HT-29 (cell line): Measurements from ENCODE around the gene GFAP. TPM values are rescaled to one million over a fixed set of nuclear protein-coding genes. Genes with fewer than 3 reads are reported as not detected.

Experiments
- DNase-seq: peaks from one replicate; pipeline ENCODE4 v3.0.0-alpha.2; 2015; ENCODE audit warnings: low spot score
- total RNA-seq: library from RNA; depleted of rRNA; stranded (reverse); fragments of >200 nt; shearing (Covaris generic); gene quantifications from 2 replicates; pipeline ENCODE4 v1.2.3, GENCODE V29; 2014

GFAP gene
- total RNA-seq, 1 experiment from 2014 or later, result 0.46 TPM

- DNase-seq, result peak; percentile 31
Observed at GRCh38 chr17:44903012-44903685, 12.2 kb downstream of the GFAP start.

GRCh38 chr17:44902135-44902760, 13.1 kb downstream of the GFAP start:
- no peak for DNase-seq

GRCh38 chr17:44901411-44901921, 13.8 kb downstream of the GFAP start:
- DNase-seq, result no peak

GRCh38 chr17:44900894-44901293, 14.4 kb downstream of the GFAP start:
- no peak for DNase-seq

GRCh38 chr17:44899074-44899782, 16.1 kb downstream of the GFAP start, which contains the start of gene EFTUD2:
Gene EFTUD2, minus strand, starts transcription at chr17:44899445. Its CDS starts 4,924 bp downstream, at chr17:44894521.
- peak; percentile 92 for DNase-seq

- DNase-seq, result no peak
Observed at GRCh38 chr17:44898768-44899073, 16.6 kb downstream of the GFAP start.

- no peak for DNase-seq
Observed at GRCh38 chr17:44894642-44895041, 20.7 kb downstream of the GFAP start.

GRCh38 chr17:44892250-44892649, 23.1 kb downstream of the GFAP start:
- DNase-seq, result no peak

GRCh38 chr17:44889003-44889402, 26.3 kb downstream of the GFAP start:
- DNase-seq, result no peak

- no peak for DNase-seq
Observed at GRCh38 chr17:44887971-44888954, 27.0 kb downstream of the GFAP start.

- no peak for DNase-seq
Observed at GRCh38 chr17:44887016-44887415, 28.3 kb downstream of the GFAP start.

- DNase-seq, result no peak
Observed at GRCh38 chr17:44884941-44885340, 30.4 kb downstream of the GFAP start.

GRCh38 chr17:44881145-44881544, 34.2 kb downstream of the GFAP start:
- DNase-seq, result no peak

- no peak for DNase-seq
Observed at GRCh38 chr17:44880062-44880461, 35.2 kb downstream of the GFAP start.

GRCh38 chr17:44879376-44879775, 35.9 kb downstream of the GFAP start:
- DNase-seq, result no peak

- peak; percentile 55 for DNase-seq
Observed at GRCh38 chr17:44878627-44879221, 36.6 kb downstream of the GFAP start.

- DNase-seq, result no peak
Observed at GRCh38 chr17:44877121-44877520, 38.2 kb downstream of the GFAP start.

GRCh38 chr17:44875761-44876160, 39.5 kb downstream of the GFAP start:
- DNase-seq, result no peak

GRCh38 chr17:44872131-44872768, 43.0 kb downstream of the GFAP start:
- no peak for DNase-seq

GRCh38 chr17:44871556-44871955, 43.7 kb downstream of the GFAP start:
- no peak for DNase-seq

GRCh38 chr17:44867841-44868240, 47.5 kb downstream of the GFAP start:
- no peak for DNase-seq
